Bone marrow (tissue), 2 donors: Measurements from ENCODE around the gene DOK3.
A peak's percentile ranks its signal among the peaks of the same experiment; 100 is the strongest.

ENCODE experiments used
- DNase-seq, 2 donors: peaks; one replicate each; lab custom pipeline; 2025; lab: John Stamatoyannopoulos, UW

Gene DOK3

DNA sequence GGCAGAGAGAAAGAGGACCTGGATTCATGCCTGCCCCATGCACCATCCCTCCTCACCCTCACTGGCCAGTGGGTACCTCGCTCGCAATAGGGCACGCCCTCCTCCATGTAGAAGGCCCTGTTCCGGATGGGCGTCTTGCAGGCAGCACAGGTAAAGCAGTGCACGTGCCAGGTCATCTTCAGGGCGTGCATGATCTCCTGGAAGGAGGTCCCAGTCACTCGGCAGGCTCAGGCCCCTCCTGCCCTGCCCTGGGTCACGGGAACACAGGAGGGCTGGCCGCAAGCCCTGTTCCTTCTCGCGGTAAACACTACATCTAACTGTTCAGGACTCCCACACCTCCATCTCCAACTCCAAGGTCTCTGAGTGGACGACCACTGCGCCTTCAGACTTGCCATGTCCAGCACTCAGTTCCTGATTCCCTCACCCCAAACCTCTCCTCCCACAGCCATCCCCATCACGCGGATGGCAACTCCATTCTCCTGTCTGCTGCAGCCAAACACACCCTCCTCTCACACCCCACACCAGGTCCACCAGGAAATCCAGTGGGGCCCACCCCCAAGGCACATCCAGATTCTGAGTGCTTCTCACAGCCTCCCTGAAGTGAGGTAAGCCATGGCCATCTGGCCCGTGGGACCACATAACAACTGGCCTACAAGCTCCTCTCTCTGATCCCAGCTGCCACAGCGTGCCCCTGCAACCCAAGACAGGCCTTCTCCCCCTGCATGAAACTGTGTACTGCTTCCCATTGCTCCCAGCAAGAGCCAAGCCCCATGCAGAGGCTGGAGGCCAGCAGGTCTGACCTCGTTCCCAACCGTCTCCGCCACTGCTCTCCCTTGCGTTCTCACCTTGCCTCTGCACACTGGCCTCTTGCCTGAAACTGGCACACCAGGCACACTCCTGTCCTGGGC lies 25.4 kb downstream of the DOK3 start:
- DNase-seq, result no peak

DNA sequence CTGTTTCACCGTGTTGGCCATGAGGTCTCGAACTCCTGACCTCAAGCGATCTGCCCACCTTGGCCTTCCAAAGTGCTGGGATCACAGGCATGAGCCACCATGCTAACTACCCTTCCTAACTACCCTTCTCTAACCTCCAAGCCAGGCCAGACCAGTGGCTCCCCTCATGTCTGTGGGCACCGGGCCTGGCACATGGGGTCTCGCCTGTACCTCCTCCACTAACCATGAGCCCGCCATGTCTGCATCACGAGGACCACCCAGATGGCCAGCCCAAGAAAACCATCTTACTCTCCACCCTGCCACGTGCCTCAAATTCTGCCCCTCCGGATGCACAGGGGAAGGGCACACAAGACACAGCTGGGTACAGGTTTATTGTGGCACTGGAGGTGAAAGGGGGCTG lies 26.6 kb downstream of the DOK3 start:
- DNase-seq, result no peak

DNA sequence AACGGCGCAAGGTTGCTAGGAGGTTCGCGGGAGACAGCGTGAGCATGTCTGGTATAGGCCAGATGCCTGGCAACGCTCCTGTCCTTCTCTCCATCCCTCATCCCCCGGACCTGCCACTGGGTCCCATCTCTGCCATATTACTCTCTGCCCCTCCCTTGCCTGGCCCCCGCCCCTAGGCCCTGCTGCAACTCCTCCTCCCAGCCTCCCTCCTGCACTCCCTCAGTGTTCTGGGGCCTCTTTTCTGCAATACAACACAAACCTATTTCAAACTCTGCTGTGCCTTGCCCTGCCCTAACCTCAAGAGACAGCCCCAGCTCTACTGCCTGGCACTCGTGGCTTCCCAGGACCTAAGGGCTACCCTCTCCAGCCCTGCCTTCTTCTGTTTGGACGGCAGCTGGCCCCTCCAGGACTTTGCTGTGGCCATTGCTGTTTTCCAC lies 27.2 kb downstream of the DOK3 start:
- DNase-seq, result no peak

DNA sequence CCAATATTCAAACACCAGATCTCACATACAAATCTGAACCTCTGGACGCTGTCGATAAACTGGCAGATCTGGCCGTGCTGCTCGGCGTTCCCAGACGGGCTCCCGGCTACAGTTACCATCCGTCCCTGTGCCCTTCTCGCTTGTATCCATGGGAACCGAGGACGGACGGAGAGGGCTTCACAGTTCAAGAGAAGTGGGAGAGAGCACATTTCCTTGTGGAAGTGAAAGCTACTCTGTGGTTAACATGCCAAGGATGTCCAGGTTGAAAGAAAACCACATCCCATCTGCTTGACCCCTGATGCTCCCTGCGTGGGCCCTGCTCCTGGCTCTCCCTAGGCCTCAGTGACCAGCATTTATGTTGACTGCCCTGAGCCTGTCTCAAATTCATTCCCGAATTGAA lies 29.9 kb downstream of the DOK3 start:
- no peak for DNase-seq

DNA sequence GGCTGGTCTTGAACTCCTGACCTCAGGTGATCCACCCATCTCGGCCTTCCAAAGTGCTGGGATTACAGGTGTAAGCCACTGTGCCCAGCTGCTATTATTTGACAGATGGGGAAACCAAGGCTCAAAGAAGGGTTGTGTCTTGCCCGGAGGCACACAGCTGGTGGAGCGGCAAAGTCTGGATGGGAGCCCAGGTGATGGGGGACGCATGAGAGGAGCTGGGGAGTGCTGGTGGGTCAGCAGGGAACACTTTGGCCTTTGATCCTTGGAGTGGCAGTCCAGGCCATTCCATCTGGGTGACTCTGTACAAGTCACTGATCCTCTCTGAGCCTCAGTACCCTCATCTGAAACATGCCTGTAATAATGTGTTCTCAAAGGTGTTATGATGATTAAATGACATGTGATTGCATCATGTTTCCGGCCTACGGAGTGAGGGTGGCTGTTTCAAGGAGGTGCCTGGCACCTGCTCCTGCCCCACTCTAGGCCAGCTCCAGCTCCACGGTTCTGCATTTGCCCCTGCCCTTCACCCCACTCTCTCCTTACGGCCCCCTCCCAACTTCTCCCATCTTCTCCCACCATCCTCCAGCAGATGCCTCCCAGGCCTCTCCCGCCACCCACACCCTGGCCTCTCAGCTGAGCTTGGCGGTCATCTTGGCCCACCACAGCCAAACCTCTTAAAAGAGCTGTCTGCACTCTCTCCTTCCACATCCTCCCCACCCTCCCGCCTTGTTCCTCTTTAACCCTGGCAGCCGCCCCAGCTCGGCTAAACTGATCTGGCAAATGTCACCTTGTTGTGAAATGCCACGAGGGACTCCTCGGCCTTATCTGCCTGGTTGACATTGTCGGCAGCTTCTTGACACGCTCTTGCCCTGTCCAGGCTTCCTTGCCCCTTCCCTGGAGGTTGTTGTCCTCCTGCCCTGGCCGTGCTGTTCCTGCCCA lies 30.6 kb downstream of the DOK3 start:
- DNase-seq, result peak; percentile 48 to 60

DNA sequence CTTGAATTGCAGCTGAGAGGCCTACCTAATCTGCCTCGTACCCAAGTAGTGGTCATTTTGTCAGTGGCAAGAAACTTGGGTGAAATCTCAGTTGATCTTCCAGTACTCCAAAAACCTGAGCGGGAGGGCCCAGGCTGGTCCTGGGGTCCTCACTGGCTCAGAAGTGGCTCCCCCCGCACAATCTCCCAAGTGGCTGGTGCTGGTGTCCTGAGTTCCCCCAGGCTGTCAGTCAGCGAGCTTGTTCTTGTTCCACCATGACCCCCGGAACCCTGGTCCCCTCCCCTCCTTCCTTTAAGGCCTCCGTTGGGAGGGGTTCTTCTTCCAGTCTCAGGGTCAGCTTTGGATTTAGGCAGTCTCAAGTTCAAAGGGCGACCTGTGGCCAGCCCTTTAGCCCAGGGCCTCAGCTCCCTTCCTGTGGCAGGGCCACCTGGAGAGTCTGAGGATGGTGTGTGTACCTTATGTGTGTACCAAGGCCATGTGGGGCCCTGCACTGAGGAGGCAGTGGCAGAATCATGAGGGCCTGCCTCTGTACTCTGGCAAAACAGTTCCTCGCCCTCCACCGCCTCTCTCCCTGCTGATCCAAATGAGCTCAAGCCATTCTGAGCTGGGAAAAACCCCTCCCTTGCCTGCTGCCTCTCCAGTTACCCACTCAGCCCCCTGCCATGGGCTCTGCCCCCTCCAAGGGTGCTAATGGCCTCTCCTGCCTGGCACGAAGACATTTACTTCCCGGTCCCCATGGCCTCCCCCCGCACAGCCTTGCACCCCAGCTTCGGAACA lies 31.7 kb downstream of the DOK3 start:
- no peak for DNase-seq

DNA sequence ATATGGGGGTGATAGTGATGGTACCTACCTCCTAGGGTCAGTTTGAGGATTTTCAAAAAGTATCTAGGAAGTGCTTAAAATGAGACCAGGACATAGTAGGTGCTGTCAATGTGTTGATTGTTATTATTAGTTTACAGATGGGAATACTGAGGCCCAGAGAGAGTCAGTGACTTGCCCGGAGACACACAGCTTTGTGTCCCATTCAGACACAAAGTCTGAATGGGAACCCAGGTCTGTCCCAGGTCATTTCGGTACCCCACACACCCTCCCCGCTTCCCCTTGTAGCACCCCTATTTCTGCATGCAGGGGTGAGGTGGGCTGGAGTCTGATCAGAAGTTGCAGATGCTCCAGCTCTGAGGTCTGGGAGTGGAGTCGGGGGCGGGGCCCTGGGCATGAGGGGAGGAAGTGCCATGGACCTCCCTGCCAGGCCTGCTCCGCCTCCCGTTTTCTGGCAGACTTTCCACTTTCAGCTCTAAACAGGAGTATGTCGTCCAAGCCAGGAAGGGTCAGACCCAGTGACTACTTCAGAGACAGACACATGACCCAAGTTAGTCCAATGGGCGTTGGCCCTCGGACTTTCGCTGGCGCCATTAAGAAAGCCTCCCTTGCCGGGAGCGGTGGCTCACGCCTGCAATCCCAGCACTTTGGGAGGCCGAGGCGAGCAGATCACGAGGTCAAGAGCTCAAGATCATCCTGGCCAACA lies 32.9 kb downstream of the DOK3 start:
- no peak for DNase-seq

DNA sequence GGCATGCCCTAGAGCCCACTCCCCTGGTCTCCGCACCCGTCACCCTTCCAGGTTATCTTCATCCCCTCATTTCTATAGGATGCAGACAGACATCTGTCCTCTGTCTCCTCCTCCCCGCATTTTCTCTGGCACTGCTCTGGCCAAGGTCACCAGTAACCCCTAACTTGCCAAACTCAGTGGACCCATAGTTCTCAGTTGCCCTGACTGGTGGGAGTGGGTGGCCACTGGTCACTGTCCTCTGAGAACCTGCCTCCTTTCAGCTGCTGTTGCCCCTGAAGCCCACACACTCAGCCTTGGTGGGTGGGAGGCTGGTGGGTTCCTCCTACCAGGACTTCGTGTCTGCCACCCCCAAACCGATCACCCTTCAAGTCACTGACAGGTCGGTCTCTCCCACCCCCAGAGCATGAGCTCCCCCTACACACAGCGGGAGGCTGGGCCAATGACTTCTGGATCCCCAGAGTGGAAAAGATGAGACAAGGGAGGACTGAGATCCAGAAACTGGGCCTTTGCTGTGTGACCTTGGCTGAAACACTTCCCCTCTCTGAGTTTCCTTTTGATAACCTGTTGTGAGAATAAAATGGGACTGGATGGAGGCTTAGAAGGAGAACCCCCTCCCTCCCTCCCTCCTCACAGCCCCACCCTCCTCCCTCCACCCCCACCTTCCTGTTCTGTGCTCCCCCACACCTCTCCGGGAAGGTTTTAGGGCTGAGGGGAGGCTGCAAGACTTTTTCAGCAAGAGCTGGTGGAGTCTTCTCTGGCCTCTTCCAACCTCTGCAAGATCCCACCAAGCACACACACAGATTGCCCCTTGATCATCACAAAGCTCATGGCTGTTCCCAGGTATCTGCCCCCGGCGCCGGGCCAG lies 33.8 kb downstream of the DOK3 start:
- no peak for DNase-seq

DNA sequence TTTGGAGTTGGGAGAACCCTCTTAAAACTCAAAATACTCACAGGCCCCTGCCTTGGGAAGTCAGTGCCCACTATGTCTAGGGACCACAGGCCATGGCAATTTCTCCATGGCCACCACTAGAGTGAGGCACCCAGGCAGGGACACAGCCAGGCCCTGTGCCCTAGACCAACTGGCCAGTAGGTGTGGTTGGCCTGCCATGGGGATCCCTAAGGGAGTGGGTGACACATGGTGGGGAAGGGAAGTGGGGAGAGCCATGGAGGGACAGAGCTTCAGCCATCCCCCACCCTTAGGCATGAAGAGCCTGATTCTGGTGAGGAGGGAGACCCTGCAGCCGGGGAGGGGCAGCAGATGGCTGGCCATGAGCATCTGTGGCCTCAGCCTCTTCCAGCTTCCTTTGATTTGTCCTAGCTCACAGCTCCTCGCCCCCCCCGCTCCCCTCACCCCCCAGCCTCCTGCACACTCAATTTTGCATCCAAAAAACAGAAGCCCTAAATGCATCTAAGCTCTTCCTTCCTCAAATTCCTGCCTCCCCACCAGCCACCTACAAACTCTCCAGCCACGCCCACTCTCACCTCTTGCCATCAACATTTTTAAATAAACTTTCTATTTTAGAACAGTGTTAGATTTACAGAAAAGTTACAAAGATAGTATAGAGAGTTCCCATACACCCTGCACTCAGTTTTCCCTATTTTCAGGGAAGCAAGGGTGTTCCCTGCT lies 34.6 kb downstream of the DOK3 start:
- no peak for DNase-seq

DNA sequence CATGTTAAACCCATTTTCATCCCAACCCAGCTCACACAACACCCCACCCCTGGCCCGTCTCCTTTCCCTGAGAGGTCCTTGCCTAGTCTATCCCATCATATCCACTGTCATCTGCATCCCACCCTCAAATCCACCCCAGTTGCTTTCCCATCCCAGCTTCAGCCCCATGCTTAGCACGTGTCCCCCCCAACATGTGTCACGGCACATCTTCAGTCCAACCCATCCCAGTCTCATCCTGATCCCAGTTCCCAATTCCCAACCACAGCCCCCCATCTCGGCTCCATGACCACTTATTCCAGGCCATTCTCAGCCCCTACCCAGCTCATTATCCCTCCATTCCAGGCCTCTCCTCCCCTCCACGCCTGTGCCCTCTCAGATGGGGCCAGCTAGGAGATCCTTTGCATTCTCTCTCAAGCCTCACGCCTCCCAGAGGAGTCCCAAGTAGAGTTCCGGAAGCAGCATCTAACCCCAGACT lies 35.6 kb downstream of the DOK3 start:
- no peak for DNase-seq

DNA sequence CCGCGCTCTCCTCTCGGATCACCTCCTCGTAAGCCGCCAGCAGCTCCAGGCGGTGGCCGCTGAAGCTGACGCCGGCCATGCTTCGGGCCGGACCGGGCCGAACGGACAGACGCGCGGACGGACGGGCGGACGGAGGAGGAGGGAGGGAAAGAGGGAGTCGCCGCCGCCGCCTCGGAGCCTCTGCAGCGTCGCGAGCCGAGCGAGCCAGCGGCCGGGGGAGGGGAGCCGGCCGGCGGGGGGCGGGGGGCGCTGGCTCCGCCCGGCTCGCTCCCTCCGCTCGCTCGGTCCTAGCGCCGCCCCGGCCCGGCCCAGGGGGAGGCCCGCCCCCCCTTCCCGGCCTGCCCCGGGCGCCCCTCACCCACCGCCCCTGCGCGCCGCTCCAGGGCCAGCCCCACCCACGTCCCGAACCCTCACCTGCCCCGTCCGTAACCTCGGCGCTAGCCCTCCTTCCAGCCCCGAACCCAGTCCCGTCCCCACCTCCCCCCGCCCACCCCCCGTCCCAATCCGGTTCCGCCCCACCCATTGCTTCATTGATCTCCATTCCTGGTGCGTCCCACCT lies 36.1 kb downstream of the DOK3 start, which contains the start of gene DBN1:
TSS of gene DBN1 (minus strand) at position 192 of the 559 bp plus-strand sequence. CDS start at position 79, 113 bp downstream.
- no peak for DNase-seq

DNA sequence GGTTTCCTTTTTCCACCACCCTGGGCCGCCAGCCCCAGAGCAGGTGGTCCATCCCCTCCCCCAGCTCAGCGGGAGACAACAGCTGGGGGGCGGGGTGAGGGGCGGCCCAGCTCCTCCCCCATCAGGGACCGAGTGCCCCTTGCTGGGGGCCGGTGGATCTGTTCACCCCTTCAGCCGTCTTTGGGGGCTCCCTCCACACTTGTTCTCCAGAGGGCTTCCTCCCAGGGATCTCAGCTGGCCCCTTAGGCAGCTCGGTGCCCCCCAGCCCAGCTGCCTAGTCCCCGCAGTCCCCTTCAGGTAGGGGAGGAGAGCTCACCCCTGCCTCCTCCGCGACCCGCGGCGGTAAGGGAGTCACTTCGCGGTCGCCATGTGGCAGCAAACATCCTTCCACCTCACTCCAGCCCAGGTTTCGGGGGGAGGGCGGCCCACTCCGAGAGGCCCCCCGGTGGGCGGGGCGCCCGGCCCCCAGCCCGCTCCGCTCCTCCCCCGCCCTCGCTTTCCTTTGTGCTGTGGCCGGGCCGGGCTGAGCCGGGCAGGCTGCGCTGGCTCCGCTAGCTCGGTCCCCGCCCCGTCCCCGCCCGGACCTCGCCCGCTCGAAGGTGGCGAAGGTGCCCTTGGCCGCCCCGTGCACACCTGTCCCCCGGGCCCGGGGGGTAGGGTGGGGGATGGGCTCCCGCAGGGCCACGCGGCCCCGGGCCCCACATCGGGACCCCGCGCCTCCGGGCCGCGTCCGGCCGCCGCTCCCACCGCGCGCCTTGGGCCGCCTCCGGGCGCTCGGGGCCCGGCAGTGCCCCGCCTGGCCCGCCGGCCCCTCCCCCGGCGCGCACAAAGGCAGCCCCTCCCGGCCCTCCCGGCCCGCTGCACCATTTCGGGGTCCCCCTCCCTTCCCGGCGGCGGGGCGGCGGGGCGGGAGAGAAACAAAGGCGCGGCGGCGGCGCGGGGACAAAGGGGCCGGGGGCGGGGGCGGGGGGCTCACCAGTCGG lies 36.9 kb downstream of the DOK3 start:
- DNase-seq, result no peak

DNA sequence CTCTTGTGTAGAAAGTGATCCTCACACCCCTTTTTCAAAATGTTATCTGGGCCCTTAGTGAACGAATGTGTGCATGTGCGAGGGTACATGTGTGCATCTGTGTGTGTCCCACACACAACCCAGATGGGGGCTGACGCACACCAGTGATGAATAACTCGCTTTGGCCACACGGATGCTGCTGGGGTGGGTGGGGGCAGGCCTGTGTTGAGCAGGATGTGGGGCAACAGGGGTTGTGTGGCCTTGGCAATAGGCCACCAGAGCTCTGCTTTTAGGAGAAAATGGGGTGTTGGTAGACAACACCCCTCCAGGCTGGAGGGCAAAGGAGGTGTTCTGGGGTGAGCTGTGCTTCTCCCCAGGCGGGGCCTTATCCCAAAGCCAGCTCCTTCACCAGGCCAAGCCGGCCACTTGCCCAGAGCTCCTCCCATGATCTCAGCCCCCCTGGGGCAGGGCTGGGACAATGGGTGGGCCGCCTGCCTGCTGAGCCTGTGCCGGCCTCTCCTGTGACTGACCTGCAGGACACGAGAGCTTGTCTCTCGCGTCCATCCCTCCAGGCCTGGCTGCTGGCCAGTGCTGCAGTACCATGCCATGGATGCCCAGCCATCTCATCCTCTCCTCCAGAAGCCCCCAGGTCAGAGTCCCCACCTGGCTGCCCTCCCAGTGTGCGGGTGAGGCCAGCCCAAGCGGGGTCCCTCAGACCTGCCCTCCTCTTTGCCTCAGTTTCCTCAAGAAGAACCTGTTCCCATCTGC lies 37.8 kb downstream of the DOK3 start:
- DNase-seq, result no peak

DNA sequence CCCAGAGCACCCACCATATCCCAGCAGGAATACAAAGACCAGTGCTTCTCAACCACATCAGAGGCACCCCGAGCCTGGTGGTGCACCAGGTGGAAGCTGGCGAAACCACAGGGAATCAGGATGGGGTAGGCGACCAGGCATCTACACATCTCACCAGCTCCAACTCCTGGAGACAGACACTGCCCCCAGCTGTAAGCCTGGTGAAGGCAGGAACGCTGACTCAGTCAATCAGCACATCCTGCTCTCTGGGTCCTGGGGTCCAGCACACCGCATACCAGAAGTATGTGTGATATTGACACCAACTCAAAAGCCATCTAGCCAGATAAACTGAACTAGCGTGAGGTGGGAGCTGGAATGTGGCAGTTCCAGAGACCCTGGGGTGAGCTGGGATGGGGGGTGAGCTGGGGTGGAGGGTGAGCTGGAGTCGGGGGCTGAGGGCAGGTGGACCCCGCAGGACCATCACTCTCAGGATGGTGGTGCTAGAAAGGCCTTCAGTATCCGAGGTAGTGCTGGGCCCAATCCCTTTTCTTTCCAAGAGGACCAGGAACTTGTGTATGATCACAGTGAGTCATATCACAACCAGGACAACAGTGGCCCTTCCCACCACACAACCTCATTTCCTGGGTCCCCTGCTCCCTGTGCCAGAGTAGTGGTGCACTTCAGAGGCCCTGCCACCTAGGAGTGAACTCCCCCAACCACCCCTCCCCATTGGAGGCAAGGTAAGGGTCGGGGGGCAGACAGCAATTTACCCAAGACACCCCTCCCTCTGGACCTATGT lies 38.7 kb downstream of the DOK3 start:
- DNase-seq, result no peak

DNA sequence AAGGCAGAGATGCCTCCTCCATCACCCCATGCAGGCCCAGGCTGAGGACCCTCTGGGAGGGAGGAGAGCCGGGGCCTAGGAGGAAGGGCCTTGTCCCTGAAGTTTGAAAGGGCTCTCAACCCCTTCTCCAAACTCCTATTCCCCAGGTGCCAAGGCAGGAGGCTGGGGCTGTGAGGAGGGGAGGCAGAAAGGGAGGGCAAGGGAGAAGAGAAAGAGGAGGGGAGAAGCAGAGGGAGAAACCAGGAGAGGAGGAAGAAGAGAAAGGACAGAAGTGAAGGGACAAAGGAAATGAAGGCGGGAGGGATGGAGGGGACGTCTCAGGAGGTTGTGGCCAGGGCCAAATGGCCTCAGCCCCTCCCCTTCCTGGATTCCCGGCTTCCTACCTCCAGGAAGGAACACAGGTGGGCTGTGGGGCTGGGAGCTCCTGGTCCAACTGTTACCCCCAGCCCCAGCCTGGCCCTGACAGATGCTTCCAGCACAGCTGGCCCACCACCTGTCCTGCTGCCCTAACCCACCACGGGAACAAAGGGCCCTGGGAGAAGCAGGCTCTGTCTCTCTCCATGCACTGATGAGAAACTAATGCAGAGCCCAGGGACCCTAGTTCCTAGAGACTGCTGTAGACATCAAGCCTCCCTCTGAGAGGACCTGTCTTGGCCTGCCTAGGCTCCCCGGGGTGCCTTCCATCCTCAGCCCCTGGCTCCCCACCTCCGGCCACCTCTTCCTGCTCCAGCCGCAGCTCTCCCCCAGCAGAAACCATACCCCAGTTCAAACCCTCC lies 39.7 kb downstream of the DOK3 start:
- DNase-seq, result no peak
